H1 (cell line): Measurements from ENCODE around the gene DBNL. TPM values are rescaled to one million over a fixed set of nuclear protein-coding genes. Genes with fewer than 3 reads are reported as not detected.

Experiments used
- ASH2L ChIP-seq: fragments of 200-600, 300-600 bp; sonication (generic); IDR thresholded peaks from one replicate; pipeline ENCODE4 v1.7.1; 2017; ENCODE audit warnings: low read length
- BACH1 ChIP-seq: IDR thresholded peaks from 2 replicates; pipeline ENCODE4 v1.6.1; 2012; ENCODE audit warnings: low read length, improper control_type of control experiment
- BCL11A ChIP-seq, 2 experiments: IDR thresholded peaks; one replicate each; pipeline ENCODE4 v1.6.1; 2011; ENCODE audit warnings: low read depth in 2 of 2, low read length in 2 of 2, mild to moderate bottlenecking in 2 of 2
- BRCA1 ChIP-seq: IDR thresholded peaks from 2 replicates; pipeline ENCODE4 v1.6.1; 2012; ENCODE audit warnings: low read depth, low read length, improper control_type of control experiment
- CBX8 ChIP-seq: fragments of 300-800, 300-1000 bp; sonication (generic); IDR thresholded peaks from 2 replicates; pipeline ENCODE4 v1.7.1; 2016; ENCODE audit warnings: low read depth, low read length, borderline replicate concordance
- CTBP2 ChIP-seq: IDR thresholded peaks from 2 replicates; pipeline ENCODE4 v1.7.0; 2011; ENCODE audit warnings: borderline replicate concordance, mild to moderate bottlenecking, moderate library complexity, mixed read lengths, low read length; ENCODE audit not compliant: insufficient read depth, insufficient read length
- EZH2 ChIP-seq: fragments of 200-600 bp; sonication (generic); IDR thresholded peaks from 2 replicates; pipeline ENCODE4 v1.7.1; 2012; ENCODE audit warnings: low read depth, mild to moderate bottlenecking, moderate library complexity, low read length, inconsistent platforms; ENCODE audit not compliant: severe bottlenecking
- GTF2F1 ChIP-seq: IDR thresholded peaks from 2 replicates; pipeline ENCODE4 v1.6.1; 2012; ENCODE audit warnings: low read depth, low read length, improper control_type of control experiment, borderline replicate concordance
- HDAC6 ChIP-seq: IDR thresholded peaks from one replicate; pipeline ENCODE4 v1.7.1; 2012; ENCODE audit warnings: low read depth, mild to moderate bottlenecking, inconsistent platforms, low read length, moderate library complexity
- RXRA ChIP-seq: IDR thresholded peaks from 2 replicates; pipeline ENCODE4 v1.6.1; 2011; ENCODE audit warnings: low read depth, mild to moderate bottlenecking, low read length, moderate library complexity; ENCODE audit not compliant: insufficient read depth
- SAP30 ChIP-seq: fragments of 300-600 bp; sonication (generic); IDR thresholded peaks from 2 replicates; pipeline ENCODE4 v1.7.1; 2012; ENCODE audit warnings: low read length, moderate library complexity, mild to moderate bottlenecking, inconsistent platforms; ENCODE audit not compliant: insufficient read depth, insufficient replicate concordance
- TAF1 ChIP-seq: IDR thresholded peaks from 2 replicates; pipeline ENCODE4 v1.6.1; 2011; ENCODE audit warnings: mild to moderate bottlenecking, low read depth, low read length
- TAF7 ChIP-seq: optimal IDR thresholded peaks from 2 replicates; pipeline ENCODE3; 2011; ENCODE audit warnings: low read depth, mild to moderate bottlenecking, inconsistent platforms, low read length, moderate library complexity, borderline replicate concordance
- TCF12 ChIP-seq: IDR thresholded peaks from 2 replicates; pipeline ENCODE4 v1.6.1; 2011; ENCODE audit warnings: low read depth, mild to moderate bottlenecking, low read length
- TEAD4 ChIP-seq: IDR thresholded peaks from 2 replicates; pipeline ENCODE4 v1.6.1; 2012; ENCODE audit warnings: low read depth, low read length, inconsistent platforms, mixed read lengths
- polyA plus RNA-seq, 7 experiments: library from polyadenylated mRNA; depleted of rRNA in 3 of 7; stranded (reverse) in 5 of 7; unstranded in 2 of 7; fragments of >200 nt in 5 of 7; fragments of 200-250 nt in 2 of 7; gene quantifications; 1 replicate in 5 of 7; 2 replicates in 1 of 7; 4 replicates in 1 of 7; pipeline versions ENCODE4 v1.2.1 to v1.2.3, GENCODE V29; 2011 to 2013; ENCODE audit warnings: missing spikeins in 2 of 7, mixed read lengths in 2 of 7
- total RNA-seq: library from RNA; stranded (reverse); fragmentation: NEBNext Ultra II Directional; extraction: Animal tissue kit (Norgen Biotek cat#: 25700); gene quantifications from 2 replicates; pipeline ENCODE4 v1.2.1, GENCODE V29; 2021
- TF ChIP-seq, protein P1 (sequence below): IDR thresholded peaks from 2 replicates; pipeline ENCODE4 v1.6.1; 2012; ENCODE audit warnings: low read length, inconsistent platforms
- TF ChIP-seq, protein P2 (sequence below), 3 experiments: IDR thresholded peaks; 1 replicate in 2 of 3; 2 replicates in 1 of 3; pipeline versions ENCODE4 v1.5.1 to v1.6.1; 2011; ENCODE audit warnings: low read length in 3 of 3, mild to moderate bottlenecking in 3 of 3, inconsistent platforms in 2 of 3, low read depth in 1 of 3, moderate library complexity in 1 of 3; ENCODE audit not compliant: insufficient read depth in 1 of 3; ENCODE audit errors: control extremely low read depth in 1 of 3
- TF ChIP-seq, protein P3 (sequence below): IDR thresholded peaks from 2 replicates; pipeline ENCODE4 v1.6.1; 2012; ENCODE audit warnings: inconsistent platforms
- TF ChIP-seq, protein P4 (sequence below): IDR thresholded peaks from 2 replicates; pipeline ENCODE4 v1.6.1; 2011; ENCODE audit warnings: low read depth, mild to moderate bottlenecking, low read length; ENCODE audit not compliant: insufficient read depth

DBNL gene
- total and polyA plus RNA-seq, 2 of the 8 experiments (the other 6 are each of a cell fraction or from before 2014, with no cell fraction given) = 30.9 to 56.6 TPM

DNA sequence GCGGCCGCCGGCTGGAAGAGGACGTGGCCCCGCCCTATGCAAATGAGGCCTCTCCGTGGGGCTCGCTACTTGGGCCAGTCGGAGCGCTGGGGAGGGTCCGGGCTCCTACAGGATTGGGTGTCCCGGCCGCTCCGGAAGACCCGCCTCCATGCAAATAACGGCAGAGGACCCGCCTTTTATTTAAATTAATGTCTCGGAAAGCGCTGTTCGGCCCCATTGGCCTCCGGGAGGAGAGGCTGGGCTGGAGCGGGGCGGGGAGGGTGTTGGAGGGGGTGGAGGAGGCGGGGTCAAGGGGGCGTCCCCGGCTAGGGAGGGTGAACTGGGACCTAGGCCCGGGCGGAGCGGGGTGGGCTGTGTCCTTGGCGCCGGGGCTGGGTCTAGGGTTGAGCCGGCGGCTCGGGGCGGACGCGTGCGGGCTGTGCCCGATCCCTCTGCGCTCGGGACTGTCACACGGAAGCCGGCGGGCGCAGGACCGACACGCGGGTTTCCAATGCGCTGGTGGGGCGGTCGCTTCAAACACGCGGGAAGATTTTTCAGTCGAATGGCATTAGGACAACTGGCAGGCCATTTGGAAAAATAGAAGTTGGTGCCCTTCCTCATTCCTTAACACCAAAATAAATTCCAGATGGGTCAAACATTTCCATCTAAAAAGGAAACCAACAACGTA, 38.2 kb downstream of the DBNL start (continued):
- TF ChIP-seq, protein P1, sequence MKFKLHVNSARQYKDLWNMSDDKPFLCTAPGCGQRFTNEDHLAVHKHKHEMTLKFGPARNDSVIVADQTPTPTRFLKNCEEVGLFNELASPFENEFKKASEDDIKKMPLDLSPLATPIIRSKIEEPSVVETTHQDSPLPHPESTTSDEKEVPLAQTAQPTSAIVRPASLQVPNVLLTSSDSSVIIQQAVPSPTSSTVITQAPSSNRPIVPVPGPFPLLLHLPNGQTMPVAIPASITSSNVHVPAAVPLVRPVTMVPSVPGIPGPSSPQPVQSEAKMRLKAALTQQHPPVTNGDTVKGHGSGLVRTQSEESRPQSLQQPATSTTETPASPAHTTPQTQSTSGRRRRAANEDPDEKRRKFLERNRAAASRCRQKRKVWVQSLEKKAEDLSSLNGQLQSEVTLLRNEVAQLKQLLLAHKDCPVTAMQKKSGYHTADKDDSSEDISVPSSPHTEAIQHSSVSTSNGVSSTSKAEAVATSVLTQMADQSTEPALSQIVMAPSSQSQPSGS = no peak
- TF ChIP-seq EZH2 (no peak), CBX8 (no peak), BCL11A (IDR thresholded peaks at IDR 0.05; ENCODE audit: low read depth in 2 of 2, low read length in 2 of 2) (no peak), SAP30 (no peak), CTBP2 (no peak), TEAD4 (0 out of 2 replicates have a peak, but pooled peaks have one; percentile 7), HDAC6 (no peak), BRCA1 (no peak), BACH1 (peak; percentile 73), TCF12 (no peak), RXRA (no peak), GTF2F1 (no peak), TAF1 (no peak; the same call in 1 of the 2 replicates), ASH2L (no peak), TAF7 (peak; percentile 32)
- TF ChIP-seq, protein P2, sequence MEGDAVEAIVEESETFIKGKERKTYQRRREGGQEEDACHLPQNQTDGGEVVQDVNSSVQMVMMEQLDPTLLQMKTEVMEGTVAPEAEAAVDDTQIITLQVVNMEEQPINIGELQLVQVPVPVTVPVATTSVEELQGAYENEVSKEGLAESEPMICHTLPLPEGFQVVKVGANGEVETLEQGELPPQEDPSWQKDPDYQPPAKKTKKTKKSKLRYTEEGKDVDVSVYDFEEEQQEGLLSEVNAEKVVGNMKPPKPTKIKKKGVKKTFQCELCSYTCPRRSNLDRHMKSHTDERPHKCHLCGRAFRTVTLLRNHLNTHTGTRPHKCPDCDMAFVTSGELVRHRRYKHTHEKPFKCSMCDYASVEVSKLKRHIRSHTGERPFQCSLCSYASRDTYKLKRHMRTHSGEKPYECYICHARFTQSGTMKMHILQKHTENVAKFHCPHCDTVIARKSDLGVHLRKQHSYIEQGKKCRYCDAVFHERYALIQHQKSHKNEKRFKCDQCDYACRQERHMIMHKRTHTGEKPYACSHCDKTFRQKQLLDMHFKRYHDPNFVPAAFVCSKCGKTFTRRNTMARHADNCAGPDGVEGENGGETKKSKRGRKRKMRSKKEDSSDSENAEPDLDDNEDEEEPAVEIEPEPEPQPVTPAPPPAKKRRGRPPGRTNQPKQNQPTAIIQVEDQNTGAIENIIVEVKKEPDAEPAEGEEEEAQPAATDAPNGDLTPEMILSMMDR (IDR thresholded peaks at IDR 0.05; ENCODE audit: control extremely low read depth in 1 of 3, insufficient read depth in 1 of 3, low read depth in 1 of 3, low read length in 3 of 3) = no peak
- TF ChIP-seq, protein P3, sequence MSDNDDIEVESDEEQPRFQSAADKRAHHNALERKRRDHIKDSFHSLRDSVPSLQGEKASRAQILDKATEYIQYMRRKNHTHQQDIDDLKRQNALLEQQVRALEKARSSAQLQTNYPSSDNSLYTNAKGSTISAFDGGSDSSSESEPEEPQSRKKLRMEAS = peak; percentile 76
- TF ChIP-seq, protein P4, sequence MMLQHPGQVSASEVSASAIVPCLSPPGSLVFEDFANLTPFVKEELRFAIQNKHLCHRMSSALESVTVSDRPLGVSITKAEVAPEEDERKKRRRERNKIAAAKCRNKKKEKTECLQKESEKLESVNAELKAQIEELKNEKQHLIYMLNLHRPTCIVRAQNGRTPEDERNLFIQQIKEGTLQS = no peak
